ENCODE measurements around the gene TIRAP. TPM values are rescaled to one million over a fixed set of nuclear protein-coding genes. Genes with fewer than 3 reads are reported as not detected.

The TIRAP gene
- total and polyA plus RNA-seq, 8 donors, result 3.7 to 86.2 (median 6.5) TPM

DNA sequence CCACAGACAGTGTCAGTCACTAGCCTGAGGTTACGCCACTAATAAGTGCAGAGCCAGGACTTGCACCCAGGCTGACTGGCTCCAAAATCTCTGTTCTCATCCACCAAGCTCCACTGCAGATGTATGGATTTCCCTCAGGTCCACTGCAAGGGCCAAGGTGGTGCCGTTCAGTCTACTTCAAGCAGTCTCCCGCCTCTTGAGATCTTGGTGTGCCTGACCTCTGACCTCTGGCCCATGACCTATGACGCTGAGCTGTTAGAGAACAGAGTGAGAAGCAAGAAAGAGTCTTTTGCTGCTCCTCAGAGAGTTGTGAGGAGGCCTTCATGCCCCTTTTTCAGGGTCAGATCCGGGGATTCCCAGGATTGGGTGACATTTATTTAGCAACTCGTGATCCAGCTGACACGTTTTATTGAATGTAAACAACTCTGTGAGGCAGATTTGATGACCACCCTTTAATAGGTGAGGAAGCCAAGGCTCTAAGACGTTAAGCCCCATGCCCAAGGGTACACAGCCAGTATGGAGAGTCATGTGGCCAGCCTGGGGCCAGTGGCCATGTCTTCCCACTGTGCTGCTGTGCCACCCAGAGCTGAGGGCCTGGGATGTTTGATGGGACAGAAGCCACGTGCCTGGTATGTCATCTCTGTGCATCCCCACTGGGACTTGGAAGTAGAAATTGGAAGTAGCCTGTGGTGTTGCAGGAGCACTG is 46.2 kb downstream of the TIRAP start:
- H3K36me3 ChIP-seq, result peaks cover 0 to 37% (median 31%) of the 10 kb centered on the region in 4 donors
- no peak overlapping the region for H3K27ac ChIP-seq
- TF ChIP-seq POLR2AphosphoS5 (IDR thresholded peaks at IDR 0.05), result no peak
- no peak for TF ChIP-seq POLR2A (IDR thresholded peaks at IDR 0.05)
- no peak for TF ChIP-seq EP300 (IDR thresholded peaks at IDR 0.05)
- TF ChIP-seq, protein P1, sequence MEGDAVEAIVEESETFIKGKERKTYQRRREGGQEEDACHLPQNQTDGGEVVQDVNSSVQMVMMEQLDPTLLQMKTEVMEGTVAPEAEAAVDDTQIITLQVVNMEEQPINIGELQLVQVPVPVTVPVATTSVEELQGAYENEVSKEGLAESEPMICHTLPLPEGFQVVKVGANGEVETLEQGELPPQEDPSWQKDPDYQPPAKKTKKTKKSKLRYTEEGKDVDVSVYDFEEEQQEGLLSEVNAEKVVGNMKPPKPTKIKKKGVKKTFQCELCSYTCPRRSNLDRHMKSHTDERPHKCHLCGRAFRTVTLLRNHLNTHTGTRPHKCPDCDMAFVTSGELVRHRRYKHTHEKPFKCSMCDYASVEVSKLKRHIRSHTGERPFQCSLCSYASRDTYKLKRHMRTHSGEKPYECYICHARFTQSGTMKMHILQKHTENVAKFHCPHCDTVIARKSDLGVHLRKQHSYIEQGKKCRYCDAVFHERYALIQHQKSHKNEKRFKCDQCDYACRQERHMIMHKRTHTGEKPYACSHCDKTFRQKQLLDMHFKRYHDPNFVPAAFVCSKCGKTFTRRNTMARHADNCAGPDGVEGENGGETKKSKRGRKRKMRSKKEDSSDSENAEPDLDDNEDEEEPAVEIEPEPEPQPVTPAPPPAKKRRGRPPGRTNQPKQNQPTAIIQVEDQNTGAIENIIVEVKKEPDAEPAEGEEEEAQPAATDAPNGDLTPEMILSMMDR (IDR thresholded peaks at IDR 0.05), result no peak
- no peak overlapping the region for H3K4me3 ChIP-seq
- no peaks in the 10 kb centered on the region for H3K9me3 ChIP-seq
- intact Hi-C loops (cut with DNase I; ENCODE audit: low total_unique reads), result no loop called here
- DNase-seq, result no peak
- H3K27me3 ChIP-seq, result no peaks in the 10 kb centered on the region
- H3K4me1 ChIP-seq, result peaks cover 0 to 7% (median 0%) of the 10 kb centered on the region in 4 donors
- WGBS, 5 donors, result 74 to 75% (median 75%) methylated on average over 8 to 9 of the region's 9 CpGs

DNA sequence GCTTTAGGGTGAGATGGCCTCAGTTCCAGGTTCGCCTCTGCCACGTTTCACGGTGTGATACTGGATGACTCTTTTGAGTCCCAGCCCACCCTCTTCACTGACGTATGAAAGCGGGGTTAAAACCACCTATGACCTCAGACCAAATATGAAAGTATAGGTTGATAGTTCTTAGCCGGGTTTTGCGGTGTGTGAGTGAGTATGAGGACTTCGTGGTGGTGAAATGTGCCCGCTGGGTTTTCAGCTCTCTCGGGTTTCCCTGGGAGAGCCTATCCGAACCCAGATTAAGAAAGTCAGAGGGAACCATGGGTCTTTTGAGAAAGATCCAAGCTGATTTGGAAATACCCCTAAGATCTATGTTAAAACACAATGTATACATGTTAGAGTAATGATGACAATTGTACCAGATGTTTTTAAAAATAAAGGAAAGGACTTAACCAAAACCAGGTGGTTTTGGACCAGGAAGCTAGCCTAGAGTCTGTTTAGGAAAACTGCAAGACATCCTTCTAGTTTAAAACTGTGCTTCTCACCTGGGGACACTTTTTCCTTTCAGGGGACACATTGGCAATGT is 46.8 kb downstream of the TIRAP start:
- TF ChIP-seq EP300 (IDR thresholded peaks at IDR 0.05) (no peak), POLR2A (IDR thresholded peaks at IDR 0.05) (no peak), POLR2AphosphoS5 (IDR thresholded peaks at IDR 0.05) (no peak)
- TF ChIP-seq, protein P1 (IDR thresholded peaks at IDR 0.05), result no peak
- 84 to 92% (median 88%) methylated on average over 11 of the region's 11 CpGs for WGBS, 5 donors
- DNase-seq, result no peak
- Histone ChIP-seq H3K4me3 (no peak overlapping the region), H3K27ac (no peak overlapping the region), H3K4me1 (peaks cover 0 to 7% (median 0%) of the 10 kb centered on the region in 4 donors), H3K9me3 (no peaks in the 10 kb centered on the region), H3K27me3 (no peaks in the 10 kb centered on the region), H3K36me3 (peaks cover 0 to 41% (median 32%) of the 10 kb centered on the region in 4 donors)
- intact Hi-C loops (cut with DNase I; ENCODE audit: low total_unique reads), result no loop called here

DNA sequence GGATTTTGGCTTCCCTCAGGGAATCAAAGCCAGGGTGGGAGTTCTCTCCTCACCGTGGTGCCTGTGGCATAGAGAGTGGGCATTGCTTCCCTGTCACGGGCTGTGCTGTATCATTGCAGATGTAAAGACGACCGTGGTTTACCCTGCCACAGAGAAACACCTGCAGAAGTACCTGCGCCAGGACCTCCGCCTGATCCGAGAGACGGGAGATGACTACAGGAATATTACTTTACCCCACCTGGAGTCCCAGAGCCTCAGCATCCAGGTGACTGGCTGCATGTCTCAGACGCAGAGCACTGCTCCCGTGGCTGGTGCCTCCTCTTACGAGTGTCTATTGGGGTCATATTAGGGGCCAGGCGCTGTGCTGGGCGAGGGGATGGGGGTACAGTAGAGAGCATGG is 48.4 kb downstream of the TIRAP start:
- no peaks in the 10 kb centered on the region for H3K27me3 ChIP-seq
- H3K4me1 ChIP-seq, result peaks cover 0 to 10% (median 0%) of the 10 kb centered on the region in 4 donors
- peaks cover 0 to 52% (median 40%) of the 10 kb centered on the region in 4 donors for H3K36me3 ChIP-seq
- DNase-seq, result no peak
- H3K27ac ChIP-seq, result no peak overlapping the region
- WGBS, 5 donors, result 94 to 99% (median 97%) methylated on average over 7 to 13 of the region's 13 CpGs
- no peak for TF ChIP-seq EP300 (IDR thresholded peaks at IDR 0.05)
- H3K9me3 ChIP-seq, result no peaks in the 10 kb centered on the region
- intact Hi-C loops (cut with DNase I; ENCODE audit: low total_unique reads), result no loop called here
- H3K4me3 ChIP-seq, result no peak overlapping the region

DNA sequence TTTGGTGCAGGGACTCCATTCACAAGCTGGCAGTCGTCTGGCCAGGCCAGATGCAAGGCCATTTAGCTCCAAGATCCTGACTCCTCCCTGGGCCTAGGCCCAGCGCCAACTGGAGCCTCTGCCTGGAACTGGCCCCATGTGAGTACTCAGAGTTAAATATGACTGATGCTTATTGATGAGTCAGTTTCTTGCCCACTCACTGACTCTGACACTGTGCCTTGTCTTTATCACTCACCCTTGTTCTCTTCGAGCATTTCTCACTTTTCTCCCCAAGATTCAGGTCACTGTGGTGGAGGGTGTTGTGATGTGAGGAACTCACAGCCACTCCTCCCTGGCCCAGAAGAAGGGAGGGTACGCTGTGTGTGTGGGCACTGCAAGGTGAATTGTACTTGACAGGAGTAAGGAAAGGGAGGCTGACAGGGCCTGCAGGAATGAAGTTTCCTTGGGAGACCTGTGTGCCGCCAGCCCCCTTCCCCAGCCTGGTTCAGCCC is 49.4 kb downstream of the TIRAP start:
- intact Hi-C loops (cut with DNase I; ENCODE audit: low total_unique reads), result no loop called here
- Histone ChIP-seq H3K36me3 (peaks cover 0 to 52% (median 40%) of the 10 kb centered on the region in 4 donors), H3K9me3 (no peaks in the 10 kb centered on the region), H3K27me3 (no peaks in the 10 kb centered on the region), H3K4me1 (peaks cover 0 to 19% (median 1%) of the 10 kb centered on the region in 4 donors), H3K27ac (peak overlapping the region in 1 of 5 donors; percentile 31), H3K4me3 (no peak overlapping the region)
- 73 to 84% (median 79%) methylated on average over 5 of the region's 5 CpGs for WGBS, 5 donors
- TF ChIP-seq EP300 (IDR thresholded peaks at IDR 0.05) (no peak), POLR2AphosphoS5 (IDR thresholded peaks at IDR 0.05) (peak in 1 of 3 donors; percentile 16)
- no peak for DNase-seq

DNA sequence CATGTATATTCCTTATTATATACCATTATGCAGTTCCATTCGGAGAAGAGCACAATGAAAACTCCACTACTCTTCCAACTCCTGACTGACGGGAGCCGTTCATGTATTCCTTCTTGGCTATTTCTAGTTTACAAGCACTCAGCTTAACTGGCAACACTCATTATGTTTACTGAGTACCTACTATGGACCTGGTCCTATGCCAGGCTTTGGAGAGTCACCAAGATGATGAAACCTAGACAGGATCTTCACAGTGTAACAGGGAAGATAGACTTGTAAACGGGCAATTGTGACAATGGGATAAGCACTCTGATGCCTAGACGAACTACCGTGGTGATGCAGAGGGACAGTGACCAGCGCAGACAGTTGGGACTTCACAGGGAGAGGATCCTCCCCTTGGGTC is 50.2 kb downstream of the TIRAP start:
- Histone ChIP-seq H3K4me1 (peaks cover 0 to 21% (median 3%) of the 10 kb centered on the region in 4 donors), H3K36me3 (peaks cover 0 to 58% (median 40%) of the 10 kb centered on the region in 4 donors), H3K27ac (no peak overlapping the region), H3K27me3 (no peaks in the 10 kb centered on the region), H3K9me3 (no peaks in the 10 kb centered on the region), H3K4me3 (no peak overlapping the region)
- 94 to 97% (median 95%) methylated on average over 7 of the region's 7 CpGs for WGBS, 5 donors
- intact Hi-C loops (cut with DNase I; ENCODE audit: low total_unique reads), result no loop called here
- TF ChIP-seq POLR2AphosphoS5 (IDR thresholded peaks at IDR 0.05), result no peak
- no peak for TF ChIP-seq POLR2A (IDR thresholded peaks at IDR 0.05)
- TF ChIP-seq, protein P1 (IDR thresholded peaks at IDR 0.05), result no peak
- TF ChIP-seq EP300 (IDR thresholded peaks at IDR 0.05), result no peak
- no peak for DNase-seq
